HCT116 (cell line): ENCODE measurements around the gene TMEM256. TPM values are rescaled to one million over a fixed set of nuclear protein-coding genes. Genes with fewer than 3 reads are reported as not detected.

ENCODE experiments used
- ATAC-seq: fragments of 200-7000 bp; cut with Tn5 transposase; 2 replicates; pipeline ENCODE4 v1.9.1; 2020; ENCODE audit warnings: mild to moderate bottlenecking, moderate library complexity
- BruUV-seq: library from RNA; stranded (reverse); fragments of 400-500 nt; replicated peaks from 2 replicates; lab custom pipeline; 2021; lab: Mats Ljungman, UMichigan
- CTCF ChIA-PET: fragments of 300-600 bp; sonication (Branson Sonifier 250); formaldehyde crosslinking; loops from one replicate; lab custom pipeline; 2021; ENCODE audit warnings: antibody characterized with exemption; lab: Charles Lee
- POLR2A ChIA-PET: fragments of 300-600, 350-600 bp; sonication (Branson Sonifier 250); formaldehyde crosslinking; loops from one replicate; lab custom pipeline; 2021; ENCODE audit warnings: antibody characterized with exemption; lab: Charles Lee
- RAD21 ChIA-PET, 2 experiments: fragments of 300-600 bp; sonication (Branson Sonifier 250); formaldehyde crosslinking; loops; one replicate each; lab custom pipeline; 2023; ENCODE audit warnings: low total read pairs in 2 of 2; ENCODE audit not compliant: uncharacterized antibody in 2 of 2, unreplicated experiment in 2 of 2, low non-redundant PET in 1 of 2; lab: Charles Lee
- DNase-seq: peaks from one replicate; pipeline ENCODE4 v3.0.0-alpha.2; 2010; ENCODE audit warnings: low read depth, low spot score
- H2AFZ ChIP-seq: fragments of 200-600 bp; shearing (Covaris generic), sonication (generic); 2 replicates; pipeline ENCODE4 v1.6.1; 2017; ENCODE audit warnings: low read depth, mixed run types, mixed read lengths, antibody characterized with exemption, low read length; ENCODE audit not compliant: poor library complexity, severe bottlenecking
- H3K27ac ChIP-seq: 2 replicates; pipeline ENCODE4 v1.5.1; 2012; ENCODE audit warnings: low read depth, low read length
- H3K27me3 ChIP-seq: fragments of 200-600 bp; sonication (generic); 2 replicates; pipeline ENCODE4 v1.6.1; 2016; ENCODE audit warnings: mixed run types, low read length, mixed read lengths; ENCODE audit not compliant: insufficient read depth
- H3K36me3 ChIP-seq, 2 experiments: fragments of 200-500 bp in 1 of 2; fragments of 200-600 bp in 1 of 2; sonication (Bioruptor generic) in 1 of 2; sonication (generic) in 1 of 2; 2 replicates each; pipeline versions ENCODE4 v1.5.1 to v1.6.1; 2014 to 2016; ENCODE audit warnings: low read length in 2 of 2, inconsistent platforms in 1 of 2, mixed read lengths in 1 of 2, mixed run types in 1 of 2; ENCODE audit not compliant: insufficient read depth in 2 of 2, control insufficient read depth in 1 of 2
- H3K4me1 ChIP-seq, 2 experiments: fragments of 200-600 bp in 1 of 2; sonication (generic) in 1 of 2; 2 replicates each; pipeline versions ENCODE4 v1.5.1 to v1.6.1; 2012 to 2017; ENCODE audit warnings: low read length in 2 of 2, inconsistent platforms in 1 of 2, mild to moderate bottlenecking in 1 of 2, mixed read lengths in 1 of 2, mixed run types in 1 of 2, moderate library complexity in 1 of 2; ENCODE audit not compliant: insufficient read depth in 2 of 2, control insufficient read depth in 1 of 2
- H3K4me2 ChIP-seq: fragments of 200-600 bp; sonication (generic); 2 replicates; pipeline ENCODE4 v1.6.1; 2017; ENCODE audit warnings: mixed run types, low read length, mixed read lengths
- H3K4me3 ChIP-seq, 2 experiments: fragments of 200-600 bp in 1 of 2; sonication (generic) in 1 of 2; replicated peaks in 1 of 2; 2 replicates each; pipeline ENCODE4 v1.5.1; 2011 to 2016; ENCODE audit warnings: low read length in 2 of 2, control low read depth in 1 of 2, low read depth in 1 of 2, mild to moderate bottlenecking in 1 of 2, mixed read lengths in 1 of 2, mixed run types in 1 of 2
- H3K79me2 ChIP-seq: fragments of 200-600 bp; sonication (generic); 2 replicates; pipeline ENCODE4 v1.6.1; 2017; ENCODE audit warnings: mild to moderate bottlenecking, mixed run types, low read length, moderate library complexity, mixed read lengths; ENCODE audit not compliant: insufficient read depth
- H3K9ac ChIP-seq: fragments of 200-600 bp; sonication (generic); 2 replicates; pipeline ENCODE4 v1.6.1; 2016; ENCODE audit warnings: low read length, mixed read lengths
- H3K9me2 ChIP-seq: fragments of 200-600 bp; sonication (generic), shearing (Covaris generic); 2 replicates; pipeline ENCODE4 v1.6.1; 2017; ENCODE audit warnings: mixed run types, mild to moderate bottlenecking, moderate library complexity; ENCODE audit not compliant: insufficient read depth
- H3K9me3 ChIP-seq, 2 experiments: fragments of 200-500 bp in 1 of 2; fragments of 200-600 bp in 1 of 2; sonication (Bioruptor generic) in 1 of 2; sonication (generic) in 1 of 2; 2 replicates each; pipeline ENCODE4 v1.6.1; 2014 to 2017; ENCODE audit warnings: low read length in 2 of 2, mixed read lengths in 2 of 2, inconsistent platforms in 1 of 2, low read depth in 1 of 2, mild to moderate bottlenecking in 1 of 2, mixed run types in 1 of 2, moderate library complexity in 1 of 2; ENCODE audit not compliant: control insufficient read depth in 1 of 2, insufficient read depth in 1 of 2
- H4K20me1 ChIP-seq: fragments of 200-600 bp; sonication (generic), shearing (Covaris generic); 2 replicates; pipeline ENCODE4 v1.6.1; 2017; ENCODE audit warnings: mixed run types, mild to moderate bottlenecking, moderate library complexity; ENCODE audit not compliant: insufficient read depth
- CBX3 ChIP-seq: IDR thresholded peaks from 2 replicates; pipeline ENCODE4 v1.6.1; 2012; ENCODE audit warnings: low read depth
- CEBPB ChIP-seq: IDR thresholded peaks from 2 replicates; pipeline ENCODE4 v1.6.1; 2012; ENCODE audit warnings: low read depth
- EZH2phosphoT487 ChIP-seq: fragments of 200-600 bp; IDR thresholded peaks from 2 replicates; pipeline ENCODE4 v1.6.1; 2018; ENCODE audit warnings: antibody characterized with exemption, borderline replicate concordance
- POLR2A ChIP-seq: IDR thresholded peaks from 2 replicates; pipeline ENCODE4 v1.7.0; 2011; ENCODE audit warnings: borderline replicate concordance; ENCODE audit not compliant: insufficient read depth, insufficient read length; ENCODE audit errors: extremely low read depth
- TCF7L2 ChIP-seq: IDR thresholded peaks from 2 replicates; pipeline ENCODE4 v1.7.0; 2011; ENCODE audit warnings: borderline replicate concordance, inconsistent platforms; ENCODE audit not compliant: insufficient read depth, insufficient read length; ENCODE audit errors: extremely low read depth
- YY1 ChIP-seq: IDR thresholded peaks from 2 replicates; pipeline ENCODE4 v1.6.1; 2011; ENCODE audit warnings: low read length, low read depth, moderate library complexity, mild to moderate bottlenecking; ENCODE audit not compliant: insufficient replicate concordance; ENCODE audit errors: extremely low read depth
- intact Hi-C: fragments of 100-400 bp; cut with micrococcal nuclease; formaldehyde crosslinking; loops from 2 replicates; pipeline ENCODE4 v1.10.0; 2022
- total RNA-seq: library from RNA; stranded (reverse); gene quantifications from one replicate; pipeline ENCODE4 v1.2.1, GENCODE V29; 2021; ENCODE audit not compliant: unreplicated experiment

The TMEM256 gene
- total RNA-seq, 1 experiment from 2014 or later: 110 TPM

GRCh38 chr17:7414837-7415236 lies 10.9 kb upstream of the TMEM256 start:
- Histone ChIP-seq H4K20me1 (no peaks in the 10 kb centered on the region), H3K27ac (no peak overlapping the region), H3K36me3 (peaks cover 3 to 4% of the 10 kb centered on the region in 2 experiments; a peak in 1 of 4 replicates), H3K4me3 (no peak overlapping the region), H3K9ac (no peak overlapping the region), H3K4me1 (peaks cover 0 to 3% of the 10 kb centered on the region in 2 experiments; a peak in 1 of 4 replicates), H2AFZ (no peak overlapping the region), H3K4me2 (no peak overlapping the region), H3K79me2 (no peaks in the 10 kb centered on the region), H3K9me3 (no peaks in the 10 kb centered on the region), H3K27me3 (no peaks in the 10 kb centered on the region), H3K9me2 (no peaks in the 10 kb centered on the region)
- ATAC-seq (no peak), DNase-seq (no peak)
- TF ChIP-seq YY1 (no peak), CBX3 (no peak), EZH2phosphoT487 (no peak), TCF7L2 (no peak)
- RAD21 ChIA-PET: no interaction called here
- intact Hi-C loops: no loop called here
- POLR2A ChIA-PET: no interaction called here
- BruUV-seq: no TSS peak
- CTCF ChIA-PET: no interaction called here

- DNase-seq (no peak), ATAC-seq (no peak)
- peaks cover 3 to 6% of the 10 kb centered on the region in 2 experiments; a peak in 2 of 4 replicates for H3K36me3 ChIP-seq
- no peak overlapping the region for H2AFZ ChIP-seq
- H3K4me1 ChIP-seq: peaks cover 0 to 3% of the 10 kb centered on the region in 2 experiments; a peak in 1 of 4 replicates
- no peaks in the 10 kb centered on the region for H3K9me2 ChIP-seq
- H3K27ac ChIP-seq: no peak overlapping the region; the same call in 1 of the 2 replicates
- H3K9me3 ChIP-seq: no peaks in the 10 kb centered on the region
- no peaks in the 10 kb centered on the region for H3K27me3 ChIP-seq
- intact Hi-C loops: no loop called here
- no peak for TF ChIP-seq EZH2phosphoT487
- no peak for TF ChIP-seq POLR2A
- TF ChIP-seq CEBPB: no peak
- ChIA-PET RAD21 (no interaction called here), POLR2A (interaction anchor here (1.3 kb wide), 2 partner anchors 9 to 23 kb away, joined by 3 to 4 read pairs; partner anchors contain the start of gene TMEM256), CTCF (no interaction called here)
- H3K4me2 ChIP-seq: no peak overlapping the region
- H3K9ac ChIP-seq: no peak overlapping the region
- no peaks in the 10 kb centered on the region for H4K20me1 ChIP-seq
- H3K79me2 ChIP-seq: no peaks in the 10 kb centered on the region
- H3K4me3 ChIP-seq: no peak overlapping the region
- no TSS peak for BruUV-seq
Observed at GRCh38 chr17:7413346-7413985, 9.6 kb upstream of the TMEM256 start.
